GM10266 (cell line): ENCODE data around the gene RNF26.

Experiments
- DNase-seq: peaks from one replicate; pipeline ENCODE4 v3.0.0; 2012; ENCODE audit errors: extremely low spot score
- TF ChIP-seq, protein P1 (sequence below): IDR thresholded peaks from 2 replicates; pipeline ENCODE4 v1.5.1; 2012; ENCODE audit warnings: mild to moderate bottlenecking, low read depth; ENCODE audit not compliant: control insufficient read depth, insufficient read depth; ENCODE audit errors: missing control alignments

Gene RNF26

DNA sequence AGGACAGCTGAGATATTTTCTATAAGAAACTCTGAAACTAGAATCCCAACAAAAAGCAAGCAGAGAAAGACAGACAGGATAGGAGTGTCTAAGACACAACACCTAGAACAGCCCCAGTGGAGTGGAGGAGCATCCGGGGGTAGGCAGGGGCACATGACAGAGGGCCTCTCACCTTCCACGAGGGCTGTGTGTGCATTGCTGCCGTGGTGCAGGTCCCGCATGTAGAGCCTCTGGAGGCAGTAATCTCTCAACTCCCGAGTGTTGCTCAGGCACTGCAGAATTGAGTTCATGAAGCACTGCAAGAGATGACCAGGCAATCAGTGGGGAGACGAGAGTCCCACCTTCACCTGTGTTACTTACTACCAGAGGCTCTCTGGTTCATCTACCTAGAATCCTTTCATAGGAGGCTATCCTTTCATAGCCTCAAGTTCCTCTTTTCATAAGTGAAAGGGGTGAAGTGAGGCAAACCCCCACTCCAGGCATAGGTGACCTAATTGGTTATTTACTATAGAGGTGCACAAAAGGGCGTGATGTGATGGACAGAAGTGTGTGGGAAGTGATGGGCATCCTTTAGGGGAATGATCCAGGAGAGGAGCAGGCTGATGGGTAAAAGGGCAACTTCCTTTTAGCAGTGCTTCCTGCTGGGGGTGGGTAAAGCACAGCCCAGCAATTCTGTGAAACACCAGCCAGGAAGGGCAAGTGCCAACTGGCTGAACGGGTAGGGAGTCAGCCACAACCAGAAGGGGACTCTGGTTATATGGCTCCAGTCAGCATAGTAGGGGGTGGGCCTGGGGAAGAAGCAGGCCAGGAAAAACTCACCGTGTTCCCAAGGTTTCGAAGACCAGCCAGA, 25.3 kb downstream of the RNF26 start:
- no peak for DNase-seq
- TF ChIP-seq, protein P1, sequence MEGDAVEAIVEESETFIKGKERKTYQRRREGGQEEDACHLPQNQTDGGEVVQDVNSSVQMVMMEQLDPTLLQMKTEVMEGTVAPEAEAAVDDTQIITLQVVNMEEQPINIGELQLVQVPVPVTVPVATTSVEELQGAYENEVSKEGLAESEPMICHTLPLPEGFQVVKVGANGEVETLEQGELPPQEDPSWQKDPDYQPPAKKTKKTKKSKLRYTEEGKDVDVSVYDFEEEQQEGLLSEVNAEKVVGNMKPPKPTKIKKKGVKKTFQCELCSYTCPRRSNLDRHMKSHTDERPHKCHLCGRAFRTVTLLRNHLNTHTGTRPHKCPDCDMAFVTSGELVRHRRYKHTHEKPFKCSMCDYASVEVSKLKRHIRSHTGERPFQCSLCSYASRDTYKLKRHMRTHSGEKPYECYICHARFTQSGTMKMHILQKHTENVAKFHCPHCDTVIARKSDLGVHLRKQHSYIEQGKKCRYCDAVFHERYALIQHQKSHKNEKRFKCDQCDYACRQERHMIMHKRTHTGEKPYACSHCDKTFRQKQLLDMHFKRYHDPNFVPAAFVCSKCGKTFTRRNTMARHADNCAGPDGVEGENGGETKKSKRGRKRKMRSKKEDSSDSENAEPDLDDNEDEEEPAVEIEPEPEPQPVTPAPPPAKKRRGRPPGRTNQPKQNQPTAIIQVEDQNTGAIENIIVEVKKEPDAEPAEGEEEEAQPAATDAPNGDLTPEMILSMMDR: no peak

DNA sequence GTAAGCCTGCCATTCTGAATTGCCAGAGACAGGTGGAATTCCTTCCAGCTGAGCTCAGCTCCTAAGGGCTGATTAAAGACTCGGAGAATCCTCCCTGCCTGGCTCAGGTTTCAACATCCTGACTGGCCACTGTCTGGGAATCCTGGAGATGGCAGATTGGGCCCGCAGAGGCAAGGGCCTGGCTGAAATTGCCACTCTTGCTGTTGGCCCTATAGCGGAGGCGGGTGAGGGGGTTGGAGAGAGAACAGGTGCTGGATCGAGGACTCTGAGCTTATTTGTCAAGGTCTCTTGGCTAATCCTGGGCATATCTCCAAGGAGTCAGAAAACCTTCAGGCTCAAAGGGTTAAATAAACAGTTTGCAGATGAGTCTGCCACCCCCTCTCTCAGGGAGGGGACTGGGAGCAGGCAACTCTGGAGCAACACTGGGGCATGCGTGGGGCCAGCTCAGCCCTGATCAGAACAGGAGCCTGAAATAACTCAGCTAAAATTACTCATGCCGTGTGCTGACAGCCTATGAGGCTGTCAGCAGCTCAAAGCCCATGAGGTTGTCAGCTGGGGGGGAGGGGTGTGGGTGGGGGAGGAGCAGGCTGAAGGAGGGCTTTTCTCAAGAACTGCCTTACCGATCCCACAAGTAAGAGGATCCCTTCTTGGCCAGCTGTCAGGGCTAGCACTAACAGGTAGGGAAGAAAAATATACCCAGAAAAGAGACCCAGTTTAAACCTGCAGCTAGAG, 26.9 kb downstream of the RNF26 start:
- TF ChIP-seq, protein P1: no peak
- DNase-seq: peak; percentile 62

DNA sequence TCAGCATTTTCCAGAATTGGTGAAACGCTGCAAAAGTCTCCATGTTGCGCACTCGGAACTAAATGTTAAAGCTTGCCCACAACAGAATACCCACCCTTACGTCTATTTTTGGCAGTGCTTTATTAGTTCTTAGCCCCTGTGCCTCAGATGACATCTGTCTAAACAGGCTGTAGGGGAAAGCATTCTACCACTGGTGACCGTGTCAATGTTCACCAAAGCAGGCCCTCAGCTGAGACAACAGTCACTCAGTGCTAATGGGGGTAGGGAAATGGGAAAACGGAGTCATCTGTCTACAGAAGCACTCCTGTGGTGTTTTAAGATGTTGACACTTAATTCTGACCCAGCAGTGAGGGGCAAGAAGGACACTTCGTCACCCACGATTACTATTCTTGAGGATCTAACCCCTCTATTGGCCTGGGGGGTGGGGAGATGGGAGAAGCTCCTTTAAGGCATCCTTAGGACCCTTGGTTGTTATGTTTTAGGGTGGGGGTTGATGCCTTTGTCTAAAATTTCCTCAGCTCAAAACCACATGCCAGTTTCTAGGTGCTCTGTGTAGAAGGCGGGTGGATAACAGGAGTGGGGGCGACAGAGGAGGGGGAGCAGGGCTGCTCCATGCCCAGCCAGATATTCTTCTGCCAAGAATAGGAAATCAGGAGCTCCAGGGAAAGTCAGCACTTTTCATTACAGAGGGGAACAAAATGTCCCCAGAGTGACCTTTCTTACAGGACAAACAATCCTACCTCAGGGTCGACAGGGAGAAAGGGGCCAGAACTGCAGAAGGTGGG, 27.8 kb downstream of the RNF26 start:
- no peak for DNase-seq
- TF ChIP-seq, protein P1: no peak

DNA sequence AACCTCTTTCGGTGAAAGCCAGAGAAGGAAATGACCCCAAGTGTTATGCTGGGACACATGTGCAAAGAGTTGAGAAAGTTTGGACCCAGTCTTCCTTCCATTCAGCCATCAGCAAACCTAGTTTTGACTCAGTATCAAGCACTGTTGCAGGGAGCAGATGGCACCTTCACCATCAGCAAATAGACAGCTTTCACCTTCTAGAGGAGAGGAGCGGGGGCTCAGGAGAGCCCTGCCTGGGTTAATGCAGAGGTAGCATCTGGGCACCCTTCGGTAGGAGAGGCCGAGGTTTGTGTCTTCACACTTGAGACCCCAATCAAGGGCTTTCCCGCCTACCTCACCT, 28.4 kb downstream of the RNF26 start:
- TF ChIP-seq, protein P1: no peak
- no peak for DNase-seq

DNA sequence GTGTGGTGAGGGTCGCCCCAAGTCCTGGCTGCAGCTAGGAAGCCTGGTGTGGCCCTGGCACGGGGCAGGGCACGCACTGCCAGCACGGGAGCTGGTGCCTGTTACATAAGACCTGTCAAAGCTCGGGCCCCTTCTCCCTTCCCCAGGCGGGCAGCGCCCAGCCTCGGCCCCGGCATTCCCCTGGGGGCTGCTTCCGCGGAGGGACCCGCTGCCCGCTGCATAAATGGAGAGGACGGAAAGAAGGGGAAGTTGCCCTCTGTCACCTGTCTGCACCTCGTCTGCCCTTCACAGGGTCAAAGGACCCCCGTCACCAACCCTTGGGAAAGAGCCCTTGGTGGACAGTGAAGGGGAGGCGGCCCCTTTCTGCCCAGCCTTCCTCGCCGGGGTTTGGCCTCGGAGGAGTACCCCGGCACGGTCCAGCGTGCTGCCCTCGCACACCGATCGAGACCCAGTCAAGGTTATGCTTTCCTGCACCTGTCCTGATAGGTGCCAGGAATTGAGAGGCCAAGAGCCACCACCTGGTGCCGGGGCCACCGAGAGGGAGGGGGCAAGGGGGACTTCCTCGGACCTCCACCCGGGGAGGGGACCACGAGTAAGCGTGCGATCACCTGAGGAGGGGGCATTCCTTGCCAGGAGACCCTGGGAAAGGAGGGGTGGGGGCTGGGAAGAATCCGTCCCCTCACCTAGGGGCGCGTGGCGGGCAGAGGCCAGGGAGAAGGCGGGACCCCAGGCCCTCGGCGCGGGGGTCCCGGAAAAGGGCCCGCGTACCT, 28.9 kb downstream of the RNF26 start:
- no peak for DNase-seq
- TF ChIP-seq, protein P1: no peak

DNA sequence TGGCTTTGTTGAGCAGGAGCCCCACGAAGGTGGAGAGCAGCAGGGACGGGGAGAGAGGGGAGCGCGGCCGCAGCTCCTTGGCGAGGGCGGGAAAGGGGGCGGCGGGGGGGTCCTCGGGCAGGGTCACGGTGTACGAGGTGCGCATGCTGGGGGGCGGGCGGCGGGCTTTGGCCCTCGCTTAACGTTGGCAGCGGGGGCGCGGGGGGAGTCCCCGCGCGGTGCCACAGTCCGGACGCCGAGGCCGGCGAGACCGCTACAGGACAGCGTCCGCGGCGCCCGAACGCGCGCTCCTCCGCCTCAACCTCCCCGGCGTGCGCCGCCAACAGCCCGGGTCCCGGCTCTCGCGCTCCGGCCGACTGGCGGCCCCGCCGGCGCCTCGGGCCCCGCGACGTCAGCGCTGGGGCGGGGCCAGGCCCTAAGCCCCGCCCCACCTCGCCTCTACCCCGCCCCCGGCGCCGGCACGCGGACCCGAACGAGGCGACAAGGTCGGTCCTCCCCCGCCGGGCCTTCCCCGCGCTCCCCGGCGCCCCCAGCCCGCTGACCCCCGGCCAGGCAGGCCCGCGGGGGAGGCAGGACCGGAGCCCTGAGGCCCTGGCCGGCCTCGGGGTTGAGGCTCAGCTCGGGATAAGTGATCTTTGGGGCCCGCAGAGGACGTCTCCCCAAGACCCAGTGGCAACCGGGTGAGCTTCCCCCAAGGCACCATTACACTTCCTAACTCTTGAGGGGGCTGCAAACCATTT, 29.7 kb downstream of the RNF26 start:
- TF ChIP-seq, protein P1: no peak
- DNase-seq: peak; percentile 86
